Ovary (tissue), 9 donors: ENCODE data around the gene IGFL3. TPM values are rescaled to one million over a fixed set of nuclear protein-coding genes. Genes with fewer than 3 reads are reported as not detected.
"Not testable (repeated sequence)": the region's sequence is repeated elsewhere in the genome, so short reads cannot be mapped to it uniquely, and the experiment has no call there.

ENCODE experiments used
- DNase-seq, 5 donors: peaks; one replicate each; pipeline ENCODE4 v3.0.0-alpha.2; 2019 to 2020
- H3K27ac ChIP-seq, 2 donors: fragments of 200-600 bp; one replicate each; pipeline versions ENCODE4 v1.5.1 to v1.8.0; 2019 to 2022
- H3K27me3 ChIP-seq: fragments of 200-600 bp; one replicate; pipeline ENCODE4 v1.8.0; 2022
- H3K36me3 ChIP-seq: fragments of 200-600 bp; sonication (generic); one replicate; pipeline ENCODE4 v1.5.1; 2019
- H3K4me1 ChIP-seq: one replicate; pipeline ENCODE4 v1.8.1; 2013; ENCODE audit warnings: mild to moderate bottlenecking, moderate library complexity; ENCODE audit not compliant: insufficient read depth
- H3K4me3 ChIP-seq: fragments of 200-600 bp; sonication (generic); one replicate; pipeline ENCODE4 v1.5.1; 2017
- H3K9me3 ChIP-seq, 2 donors: fragments of 200-600 bp in 1 of 2; sonication (generic) in 1 of 2; one replicate each; pipeline versions ENCODE4 v1.5.1 to v1.8.1; 2013 to 2019; ENCODE audit warnings: mild to moderate bottlenecking in 1 of 2, moderate library complexity in 1 of 2
- CTCF ChIP-seq, 3 donors: fragments of 450-650 bp in 2 of 3; fragments of 200-600 bp in 1 of 3; IDR thresholded peaks; one replicate each; pipeline versions ENCODE4 v1.5.1 to v1.8.0; 2016 to 2022; ENCODE audit warnings: antibody characterized with exemption in 3 of 3, mild to moderate bottlenecking in 1 of 3
- EP300 ChIP-seq: sonication (generic); formaldehyde crosslinking; IDR thresholded peaks from one replicate; pipeline ENCODE4 v1.6.1; 2017; ENCODE audit warnings: antibody characterized with exemption
- POLR2A ChIP-seq: fragments of 450-650 bp; IDR thresholded peaks from one replicate; pipeline ENCODE4 v1.6.1; 2017; ENCODE audit warnings: antibody characterized with exemption, mild to moderate bottlenecking, moderate library complexity
- WGBS, 3 donors: extraction: QIAGEN DNeasy Blood & Tissue Kit in 1 of 3; methylation state at CpG; one replicate each; pipeline versions ENCODE4 v1.1.5 to v1.1.7; 2013 to 2017; 5-methylcytosine and 5-hydroxymethylcytosine counted together
- intact Hi-C, 4 donors: fragments of 100-400 bp; cut with DNase I; formaldehyde crosslinking; loops; one replicate each; pipeline versions ENCODE4 v1.11.0 to v1.15.1; 2022 to 2023
- polyA plus RNA-seq, 2 donors: library from polyadenylated mRNA; stranded (reverse); fragments of 200-250 nt in 1 of 2; fragments of 350-450 nt in 1 of 2; fragmentation: Illumina TruSeq in 1 of 2; extraction: RNeasy Lipid Tissue Mini Kit (QIAGEN cat#74804) in 1 of 2; gene quantifications; one replicate each; pipeline ENCODE4 v1.2.3, GENCODE V29; 2013 to 2014
- total RNA-seq, 7 donors: library from RNA; depleted of rRNA in 2 of 7; stranded (reverse); fragments of >200 nt in 2 of 7; fragmentation: NEBNext Ultra II Directional in 3 of 7; extraction: Animal tissue kit (Norgen Biotek cat#: 25700) in 3 of 7; gene quantifications; one replicate each; pipeline versions ENCODE4 v1.1.0 to v1.2.4, GENCODE V29; 2016 to 2023
- donor health status: DM: no; HTN: no; CAD: no; lungs with moderate emphysema.
- donor health status: DM: no; HTN: no; CAD: no.
- donor health status: Bipolar disorder and iron deficiency.
- donor health status: DM: yes; HTN: yes; CAD: no.
- donor health status: DM: no; HTN: no; CAD: no.
- donor health status: DM: yes; HTN: yes; CAD: no.

Gene IGFL3
- total and polyA plus RNA-seq, 9 donors = not detected

- Histone ChIP-seq H3K4me1 (peaks cover 3% of the 10 kb centered on the region), H3K27me3 (peaks cover 3% of the 10 kb centered on the region), H3K36me3 (no peaks in the 10 kb centered on the region), H3K9me3 (peaks cover 0 to 5% of the 10 kb centered on the region in 2 donors), H3K4me3 (no peak overlapping the region), H3K27ac (no peak overlapping the region)
- intact Hi-C loops = loop anchor here in 1 of 4 donors (5.0 kb wide), 1 partner anchor 188 kb away; no protein-coding TSS in a partner anchor
- 87 to 94% (median 88%) methylated on average over 7 of the region's 7 CpGs for WGBS, 3 donors
- DNase-seq = no peak
- TF ChIP-seq POLR2A (no peak), CTCF (IDR thresholded peaks at IDR 0.05) (no peak), EP300 (no peak)
These were observed 44.9 kb downstream of the IGFL3 start for GRCh38 chr19:46079576-46079975.

- DNase-seq = peak in 4 of 5 donors; percentile 21 to 62 (median 43)
- H3K9me3 ChIP-seq, H3K36me3 ChIP-seq, H3K4me3 ChIP-seq, H3K4me1 ChIP-seq, H3K27ac ChIP-seq, H3K27me3 ChIP-seq: not testable (repeated sequence)
- peak in 1 of 3 donors; percentile 49 for TF ChIP-seq CTCF (IDR thresholded peaks at IDR 0.05)
- WGBS, 3 donors = 10 to 21% (median 19%) methylated on average over 27 to 43 of the region's 71 CpGs
- intact Hi-C loops = loop anchor here in 1 of 4 donors (5.0 kb wide), 1 partner anchor 189 kb away; no protein-coding TSS in a partner anchor
These were observed 45.7 kb downstream of the IGFL3 start for GRCh38 chr19:46078573-46079332.

- no peaks in the 10 kb centered on the region for H3K36me3 ChIP-seq
- WGBS, 3 donors = 20 to 23% (median 22%) methylated on average over 6 of the region's 6 CpGs
- H3K4me3 ChIP-seq = no peak overlapping the region
- TF ChIP-seq POLR2A (no peak), EP300 (no peak), CTCF (IDR thresholded peaks at IDR 0.05) (no peak)
- peaks cover 3% of the 10 kb centered on the region for H3K4me1 ChIP-seq
- peaks cover 3% of the 10 kb centered on the region for H3K27me3 ChIP-seq
- DNase-seq = no peak
- intact Hi-C loops = loop anchor here in 1 of 4 donors (5.0 kb wide), 1 partner anchor 190 kb away; no protein-coding TSS in a partner anchor
- no peak overlapping the region for H3K27ac ChIP-seq
- peaks cover 0 to 5% of the 10 kb centered on the region in 2 donors for H3K9me3 ChIP-seq
These were observed 46.7 kb downstream of the IGFL3 start for GRCh38 chr19:46077815-46078167.

- Histone ChIP-seq H3K4me3 (peak overlapping the region; percentile 8), H3K9me3 (peaks cover 0 to 5% of the 10 kb centered on the region in 2 donors), H3K27ac (no peak overlapping the region), H3K27me3 (peaks cover 3% of the 10 kb centered on the region), H3K36me3 (no peaks in the 10 kb centered on the region), H3K4me1 (peaks cover 3% of the 10 kb centered on the region)
- WGBS, 3 donors = 1 to 2% (median 1%) methylated on average over 42 to 50 of the region's 50 CpGs
- intact Hi-C loops = loop anchor here in 1 of 4 donors (5.0 kb wide), 1 partner anchor 190 kb away; no protein-coding TSS in a partner anchor
- TF ChIP-seq EP300 (no peak), POLR2A (no peak), CTCF (IDR thresholded peaks at IDR 0.05) (no peak)
- peak in 2 of 5 donors; percentile 23 to 40 for DNase-seq
These were observed 47.3 kb downstream of the IGFL3 start for GRCh38 chr19:46076951-46077814.
